Measurements from ENCODE around the gene LCA5L. TPM values are rescaled to one million over a fixed set of nuclear protein-coding genes. Genes with fewer than 3 reads are reported as not detected.

The LCA5L gene
- total RNA-seq, 4 donors from 2014 or later = 3.8 to 27.8 (median 5.7) TPM

- DNase-seq = no peak
- no peak for TF ChIP-seq CTCF (IDR thresholded peaks at IDR 0.05)
- TF ChIP-seq POLR2A (IDR thresholded peaks at IDR 0.05) = no peak
- 79 to 87% methylated on average over 4 of the region's 4 CpGs for WGBS, 2 donors
- no peaks in the 10 kb centered on the region for H3K36me3 ChIP-seq
- H3K9me3 ChIP-seq = no peaks in the 10 kb centered on the region
- no peaks in the 10 kb centered on the region for H3K27me3 ChIP-seq
- intact Hi-C loops (cut with DNase I) = no loop called here
- no peaks in the 10 kb centered on the region for H3K4me1 ChIP-seq
- no peak overlapping the region for H3K4me3 ChIP-seq (replicated peaks in 1 of 3)
- H3K27ac ChIP-seq = no peak overlapping the region
Observed at GRCh38 chr21:39472786-39473185, 27.2 kb upstream of the LCA5L start.

- Histone ChIP-seq H3K27ac (no peak overlapping the region), H3K27me3 (no peaks in the 10 kb centered on the region), H3K4me1 (no peaks in the 10 kb centered on the region), H3K4me3 (replicated peaks in 1 of 3) (no peak overlapping the region), H3K9me3 (no peaks in the 10 kb centered on the region), H3K36me3 (no peaks in the 10 kb centered on the region)
- intact Hi-C loops (cut with DNase I) = no loop called here
- WGBS, 2 donors = 96 to 99% methylated on average over 3 of the region's 3 CpGs
- no peak for DNase-seq
- TF ChIP-seq CTCF (IDR thresholded peaks at IDR 0.05) = no peak
- TF ChIP-seq POLR2A (IDR thresholded peaks at IDR 0.05) = no peak
Observed at GRCh38 chr21:39471598-39471997, 26.0 kb upstream of the LCA5L start.

- H3K27ac ChIP-seq = no peak overlapping the region
- no peaks in the 10 kb centered on the region for H3K4me1 ChIP-seq
- no peak overlapping the region for H3K4me3 ChIP-seq (replicated peaks in 1 of 3)
- TF ChIP-seq CTCF (IDR thresholded peaks at IDR 0.05) = no peak
- no peak for TF ChIP-seq POLR2A (IDR thresholded peaks at IDR 0.05)
- intact Hi-C loops (cut with DNase I) = no loop called here
- H3K27me3 ChIP-seq = no peaks in the 10 kb centered on the region
- no peaks in the 10 kb centered on the region for H3K9me3 ChIP-seq
- no peak for DNase-seq
- WGBS, 2 donors = 85 to 94% methylated on average over 1 of the region's 1 CpG
- no peaks in the 10 kb centered on the region for H3K36me3 ChIP-seq
Observed at GRCh38 chr21:39468559-39468958, 23.0 kb upstream of the LCA5L start.

GRCh38 chr21:39467746-39468145 is 22.2 kb upstream of the LCA5L start:
- no peak for DNase-seq
- no peaks in the 10 kb centered on the region for H3K4me1 ChIP-seq
- H3K36me3 ChIP-seq = no peaks in the 10 kb centered on the region
- no peak overlapping the region for H3K4me3 ChIP-seq (replicated peaks in 1 of 3)
- H3K27ac ChIP-seq = no peak overlapping the region
- H3K9me3 ChIP-seq = no peaks in the 10 kb centered on the region
- no peak for TF ChIP-seq POLR2A (IDR thresholded peaks at IDR 0.05)
- TF ChIP-seq CTCF (IDR thresholded peaks at IDR 0.05) = no peak
- intact Hi-C loops (cut with DNase I) = no loop called here
- WGBS, 2 donors = 77 to 85% methylated on average over 3 of the region's 3 CpGs
- no peaks in the 10 kb centered on the region for H3K27me3 ChIP-seq

- Histone ChIP-seq H3K4me1 (no peaks in the 10 kb centered on the region), H3K27me3 (no peaks in the 10 kb centered on the region), H3K4me3 (replicated peaks in 1 of 3) (no peak overlapping the region), H3K36me3 (no peaks in the 10 kb centered on the region), H3K9me3 (no peaks in the 10 kb centered on the region), H3K27ac (no peak overlapping the region)
- no peak for DNase-seq
- intact Hi-C loops (cut with DNase I) = no loop called here
- TF ChIP-seq CTCF (IDR thresholded peaks at IDR 0.05) (no peak), POLR2A (IDR thresholded peaks at IDR 0.05) (no peak)
Observed at GRCh38 chr21:39466584-39466983, 21.0 kb upstream of the LCA5L start.

All from thyroid gland (tissue), 4 donors.